Fibroblast of lung (primary cell): ENCODE measurements around the gene KRT6B. TPM values are rescaled to one million over a fixed set of nuclear protein-coding genes. Genes with fewer than 3 reads are reported as not detected.

ENCODE experiments used
- DNase-seq, 2 donors: peaks; one replicate each; pipeline versions ENCODE4 v3.0.0 to v3.0.0-alpha.2; 2010; ENCODE audit warnings: low read depth in 2 of 2
- H2AFZ ChIP-seq: 2 replicates; pipeline ENCODE4 v1.5.1; 2012; ENCODE audit warnings: low read length, control low read depth, inconsistent platforms
- H3K27ac ChIP-seq: 2 replicates; pipeline ENCODE4 v1.5.1; 2011; ENCODE audit warnings: low read length, control low read depth; ENCODE audit not compliant: insufficient read depth
- H3K27me3 ChIP-seq: 2 replicates; pipeline ENCODE4 v1.5.1; 2011; ENCODE audit warnings: mild to moderate bottlenecking, low read length; ENCODE audit not compliant: control insufficient read depth, insufficient read depth
- H3K36me3 ChIP-seq: 2 replicates; pipeline ENCODE4 v1.5.1; 2011; ENCODE audit warnings: low read length; ENCODE audit not compliant: control insufficient read depth, insufficient read depth
- H3K4me1 ChIP-seq: 2 replicates; pipeline ENCODE4 v1.5.1; 2011; ENCODE audit warnings: low read length; ENCODE audit not compliant: control insufficient read depth, insufficient read depth; ENCODE audit errors: extremely low read depth
- H3K4me2 ChIP-seq: 2 replicates; pipeline ENCODE4 v1.5.1; 2011; ENCODE audit warnings: low read length, control low read depth; ENCODE audit not compliant: insufficient read depth; ENCODE audit errors: extremely low read depth
- H3K4me3 ChIP-seq, 4 experiments: fragments of 200-600 bp in 1 of 4; sonication (generic) in 1 of 4; replicated peaks in 1 of 4; 2 replicates each; pipeline ENCODE4 v1.5.1; 2011 to 2016; ENCODE audit warnings: low read length in 4 of 4, low read depth in 3 of 4, mild to moderate bottlenecking in 3 of 4, control low read depth in 2 of 4, inconsistent platforms in 1 of 4, mixed read lengths in 1 of 4; ENCODE audit not compliant: insufficient read depth in 1 of 4; ENCODE audit errors: control extremely low read depth in 1 of 4
- H3K79me2 ChIP-seq: 2 replicates; pipeline ENCODE4 v1.5.1; 2012; ENCODE audit warnings: mild to moderate bottlenecking, low read length, inconsistent platforms; ENCODE audit not compliant: control insufficient read depth, insufficient read depth
- H3K9ac ChIP-seq: 2 replicates; pipeline ENCODE4 v1.5.1; 2011; ENCODE audit warnings: mild to moderate bottlenecking, low read length, control low read depth; ENCODE audit not compliant: insufficient read depth
- H3K9me3 ChIP-seq: 2 replicates; pipeline ENCODE4 v1.5.1; 2012; ENCODE audit warnings: low read depth, low read length; ENCODE audit not compliant: control insufficient read depth, insufficient read depth
- H4K20me1 ChIP-seq: 2 replicates; pipeline ENCODE4 v1.5.1; 2011; ENCODE audit warnings: low read length; ENCODE audit not compliant: control insufficient read depth, insufficient read depth; ENCODE audit errors: extremely low read depth
- EZH2 ChIP-seq: IDR thresholded peaks from 2 replicates; pipeline ENCODE4 v1.5.1; 2012; ENCODE audit warnings: low read length, control low read depth, mild to moderate bottlenecking; ENCODE audit errors: missing control alignments
- polyA plus RNA-seq, 2 donors: library from polyadenylated mRNA; depleted of rRNA in 1 of 2; stranded (reverse) in 1 of 2; unstranded in 1 of 2; fragments of >200 nt; gene quantifications; 2 replicates each; pipeline ENCODE4 v1.2.1, GENCODE V29; 2011 to 2012; ENCODE audit warnings: missing spikeins in 1 of 2
- total RNA-seq: library from RNA; depleted of rRNA; stranded (reverse); fragments of >200 nt; gene quantifications from 2 replicates; pipeline ENCODE4 v1.2.1, GENCODE V29; 2014
- TF ChIP-seq, protein P1 (sequence below), 2 donors: IDR thresholded peaks in 1 of 2; conservative IDR thresholded peaks in 1 of 2; 1 replicate in 1 of 2; 2 replicates in 1 of 2; pipeline ENCODE4 v1.5.1; 2011 to 2012; ENCODE audit warnings: low read length in 2 of 2, control low read depth in 1 of 2, inconsistent platforms in 1 of 2, low read depth in 1 of 2, mild to moderate bottlenecking in 1 of 2

KRT6B gene
- total and polyA plus RNA-seq, 2 donors (not counting 1 experiment from before 2014, with no cell fraction given): 0.07 TPM; not detected in 1

DNA sequence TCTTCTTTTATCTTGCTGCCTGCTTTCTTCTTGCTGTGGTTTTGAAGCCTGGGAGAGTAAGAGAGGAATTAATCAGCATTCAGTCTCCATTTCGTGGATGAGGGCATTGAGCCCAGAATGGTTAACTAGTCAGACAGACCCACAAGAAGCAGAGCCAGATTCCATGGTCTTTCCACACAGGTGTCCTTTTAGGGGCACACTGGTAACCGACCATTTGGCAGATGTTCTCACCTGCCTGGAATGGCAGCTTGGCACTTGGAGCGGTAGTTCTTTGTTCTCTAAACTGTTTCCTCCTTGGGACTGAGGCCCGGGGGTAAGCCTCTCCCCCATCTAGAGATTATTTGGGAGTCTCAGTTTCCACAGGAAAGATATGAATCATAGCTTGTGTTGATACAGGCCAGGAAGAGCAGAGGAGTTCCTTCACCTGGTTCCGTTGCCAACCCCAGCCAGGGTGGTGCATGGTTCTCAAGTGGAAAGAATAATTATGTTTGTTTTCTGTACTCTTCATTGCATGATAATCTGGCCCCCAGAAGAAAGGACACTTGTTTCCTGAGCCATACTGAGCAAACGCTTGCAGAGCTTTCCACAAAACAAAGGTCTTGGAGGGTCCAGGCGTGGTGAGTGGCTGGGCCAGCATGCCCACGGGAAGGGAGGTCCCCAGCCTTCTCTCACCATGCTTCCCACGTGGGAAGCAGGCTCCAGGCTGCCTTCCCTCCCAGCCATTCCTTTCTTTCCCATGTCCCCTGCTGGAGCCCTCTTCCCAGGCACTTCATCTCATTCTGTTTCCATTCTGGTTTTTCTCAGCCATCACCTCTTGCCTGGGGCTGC is 15.7 kb downstream of the KRT6B start:
- H3K4me3 ChIP-seq: no peak overlapping the region
- H4K20me1 ChIP-seq: no peaks in the 10 kb centered on the region
- TF ChIP-seq, protein P1, sequence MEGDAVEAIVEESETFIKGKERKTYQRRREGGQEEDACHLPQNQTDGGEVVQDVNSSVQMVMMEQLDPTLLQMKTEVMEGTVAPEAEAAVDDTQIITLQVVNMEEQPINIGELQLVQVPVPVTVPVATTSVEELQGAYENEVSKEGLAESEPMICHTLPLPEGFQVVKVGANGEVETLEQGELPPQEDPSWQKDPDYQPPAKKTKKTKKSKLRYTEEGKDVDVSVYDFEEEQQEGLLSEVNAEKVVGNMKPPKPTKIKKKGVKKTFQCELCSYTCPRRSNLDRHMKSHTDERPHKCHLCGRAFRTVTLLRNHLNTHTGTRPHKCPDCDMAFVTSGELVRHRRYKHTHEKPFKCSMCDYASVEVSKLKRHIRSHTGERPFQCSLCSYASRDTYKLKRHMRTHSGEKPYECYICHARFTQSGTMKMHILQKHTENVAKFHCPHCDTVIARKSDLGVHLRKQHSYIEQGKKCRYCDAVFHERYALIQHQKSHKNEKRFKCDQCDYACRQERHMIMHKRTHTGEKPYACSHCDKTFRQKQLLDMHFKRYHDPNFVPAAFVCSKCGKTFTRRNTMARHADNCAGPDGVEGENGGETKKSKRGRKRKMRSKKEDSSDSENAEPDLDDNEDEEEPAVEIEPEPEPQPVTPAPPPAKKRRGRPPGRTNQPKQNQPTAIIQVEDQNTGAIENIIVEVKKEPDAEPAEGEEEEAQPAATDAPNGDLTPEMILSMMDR (conservative IDR thresholded peaks at IDR 0.05 in 1 of 2, IDR thresholded peaks at IDR 0.05 in 1 of 2; ENCODE audit: low read depth in 1 of 2, low read length in 2 of 2): no peak
- TF ChIP-seq EZH2: no peak
- H3K27ac ChIP-seq: no peak overlapping the region
- H3K4me2 ChIP-seq: no peak overlapping the region
- H3K9me3 ChIP-seq: no peaks in the 10 kb centered on the region
- no peaks in the 10 kb centered on the region for H3K36me3 ChIP-seq
- H3K4me1 ChIP-seq: no peaks in the 10 kb centered on the region
- no peak overlapping the region for H2AFZ ChIP-seq
- no peaks in the 10 kb centered on the region for H3K27me3 ChIP-seq
- H3K9ac ChIP-seq: no peak overlapping the region
- no peaks in the 10 kb centered on the region for H3K79me2 ChIP-seq
- peak in 1 of 2 donors; percentile 95 for DNase-seq

DNA sequence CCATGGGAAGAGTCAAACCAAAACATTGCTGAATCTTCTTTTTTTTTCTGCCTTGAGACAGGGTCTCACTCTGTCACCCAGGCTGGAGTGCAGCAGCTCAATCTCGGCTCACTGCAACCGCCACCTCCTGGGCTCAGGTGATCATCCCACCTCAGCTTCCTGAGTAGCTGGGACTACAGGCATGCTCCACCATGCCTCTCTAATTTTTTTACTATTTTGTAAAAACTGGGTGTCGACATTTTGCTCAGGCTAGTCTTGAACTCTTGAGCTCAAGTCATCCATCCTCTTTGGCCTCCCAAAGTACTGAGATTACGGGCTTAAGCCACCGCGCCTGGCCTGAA is 16.3 kb downstream of the KRT6B start:
- H3K27me3 ChIP-seq: no peaks in the 10 kb centered on the region
- TF ChIP-seq, protein P1 (conservative IDR thresholded peaks at IDR 0.05 in 1 of 2, IDR thresholded peaks at IDR 0.05 in 1 of 2; ENCODE audit: low read depth in 1 of 2, low read length in 2 of 2): no peak
- no peak for TF ChIP-seq EZH2

DNA sequence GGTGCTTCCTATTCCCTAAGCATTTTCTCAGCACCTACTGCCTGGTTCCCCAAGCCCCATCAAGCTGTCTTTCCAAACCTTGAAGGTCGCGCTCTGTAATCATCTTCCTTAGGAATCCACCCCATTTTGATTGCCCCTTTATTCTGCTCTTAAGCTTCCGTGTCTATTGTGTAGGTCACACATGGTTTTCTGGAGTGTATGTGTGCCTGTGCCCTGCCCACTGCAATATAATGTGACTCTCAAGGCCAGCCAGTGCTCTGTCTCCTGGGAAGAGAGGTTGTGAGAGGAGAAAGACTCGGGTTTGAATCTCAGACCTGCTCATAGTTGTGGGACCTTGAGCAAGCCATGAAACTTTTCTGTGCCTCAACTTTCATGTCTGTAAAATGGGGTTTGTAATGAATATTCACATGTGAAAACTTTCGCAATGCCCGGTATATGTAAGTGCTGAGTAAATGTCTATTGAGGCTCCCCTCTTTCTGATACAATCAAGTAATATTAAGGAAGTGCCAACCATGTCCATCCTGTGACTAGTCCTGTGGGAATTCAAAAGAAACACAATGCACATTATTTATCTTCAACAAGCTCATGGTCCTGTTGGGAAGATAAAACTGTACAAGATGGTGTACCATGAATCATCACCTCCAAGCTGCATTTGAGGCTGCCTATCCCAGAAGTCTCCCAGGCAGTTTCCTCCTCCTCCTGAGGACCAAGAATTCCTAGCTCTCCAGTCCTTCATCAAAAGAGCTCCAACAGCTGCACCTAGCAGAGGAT is 17.0 kb downstream of the KRT6B start:
- peak in 1 of 2 donors; percentile 74 for DNase-seq
- H3K4me3 ChIP-seq: no peak overlapping the region
- H3K4me1 ChIP-seq: no peaks in the 10 kb centered on the region
- H3K4me2 ChIP-seq: no peak overlapping the region
- H4K20me1 ChIP-seq: no peaks in the 10 kb centered on the region
- TF ChIP-seq, protein P1 (conservative IDR thresholded peaks at IDR 0.05 in 1 of 2, IDR thresholded peaks at IDR 0.05 in 1 of 2; ENCODE audit: low read depth in 1 of 2, low read length in 2 of 2): no peak
- no peak for TF ChIP-seq EZH2
- H2AFZ ChIP-seq: no peak overlapping the region
- H3K36me3 ChIP-seq: no peaks in the 10 kb centered on the region
- H3K9me3 ChIP-seq: no peaks in the 10 kb centered on the region
- no peaks in the 10 kb centered on the region for H3K79me2 ChIP-seq
- H3K9ac ChIP-seq: no peak overlapping the region
- no peaks in the 10 kb centered on the region for H3K27me3 ChIP-seq
- no peak overlapping the region for H3K27ac ChIP-seq

More for the DNA sequence above, 16.3 kb downstream of the KRT6B start:
- Histone ChIP-seq H3K9ac (no peak overlapping the region), H3K4me3 (no peak overlapping the region), H4K20me1 (no peaks in the 10 kb centered on the region), H3K9me3 (no peaks in the 10 kb centered on the region), H3K79me2 (no peaks in the 10 kb centered on the region), H3K4me1 (no peaks in the 10 kb centered on the region), H3K27ac (no peak overlapping the region), H2AFZ (no peak overlapping the region), H3K4me2 (no peak overlapping the region), H3K36me3 (no peaks in the 10 kb centered on the region)
- DNase-seq: no peak
